Measurements from ENCODE around the gene PLEKHA7.

- TF ChIP-seq CTCF (IDR thresholded peaks at IDR 0.05; ENCODE audit: low read depth, low read length): no peak
- no peak for TF ChIP-seq POLR2A (IDR thresholded peaks at IDR 0.05; ENCODE audit: extremely low read depth, insufficient read length)
- TF ChIP-seq MAX (IDR thresholded peaks at IDR 0.05; ENCODE audit: low read depth, low read length): no peak
Measured at GRCh38 chr11:16800382-16800781, 213.8 kb downstream of the PLEKHA7 start.
